Kidney (tissue), 14 donors: ENCODE results near the gene DENND1B. TPM values are rescaled to one million over a fixed set of nuclear protein-coding genes. Genes with fewer than 3 reads are reported as not detected.

Source experiments
- DNase-seq, 5 donors: peaks; one replicate each; pipeline ENCODE4 v3.0.0-alpha.2; 2013 to 2020
- FAIRE-seq: peaks from 2 replicates; lab custom pipeline; 2012; peaks lifted over from hg19 to GRCh38; lab: Jason Lieb, UNC
- H3K27ac ChIP-seq, 2 donors: one replicate each; pipeline ENCODE4 v1.7.0; 2013; ENCODE audit warnings: low read depth in 2 of 2, low read length in 2 of 2, inconsistent platforms in 1 of 2
- H3K27me3 ChIP-seq: one replicate; pipeline ENCODE4 v1.7.1; 2013; ENCODE audit warnings: low read length, inconsistent platforms; ENCODE audit not compliant: control insufficient read depth, insufficient read depth
- H3K36me3 ChIP-seq, 3 donors: one replicate each; pipeline versions ENCODE4 v1.7.0 to v1.7.1; 2013; ENCODE audit warnings: low read length in 3 of 3, control low read depth in 1 of 3, inconsistent platforms in 1 of 3; ENCODE audit not compliant: insufficient read depth in 3 of 3, control insufficient read depth in 2 of 3
- H3K4me1 ChIP-seq, 3 donors: one replicate each; pipeline versions ENCODE4 v1.7.0 to v1.7.1; 2013; ENCODE audit warnings: low read length in 3 of 3, inconsistent platforms in 1 of 3, low read depth in 1 of 3; ENCODE audit not compliant: control insufficient read depth in 2 of 3, insufficient read depth in 2 of 3
- H3K4me3 ChIP-seq, 3 donors: one replicate each; pipeline versions ENCODE4 v1.7.0 to v1.8.1; 2013; ENCODE audit warnings: low read length in 3 of 3, control low read depth in 1 of 3, inconsistent platforms in 1 of 3
- H3K9ac ChIP-seq, 3 donors: one replicate each; pipeline versions ENCODE4 v1.7.0 to v1.7.1; 2013; ENCODE audit warnings: low read length in 3 of 3, control low read depth in 1 of 3, inconsistent platforms in 1 of 3
- H3K9me3 ChIP-seq, 3 donors: one replicate each; pipeline versions ENCODE4 v1.7.0 to v1.7.1; 2013; ENCODE audit warnings: low read length in 3 of 3, control low read depth in 1 of 3, inconsistent platforms in 1 of 3; ENCODE audit not compliant: control insufficient read depth in 2 of 3, insufficient read depth in 1 of 3
- CTCF ChIP-seq: IDR thresholded peaks from 3 replicates; pipeline ENCODE4 v1.5.1; 2012; ENCODE audit warnings: mild to moderate bottlenecking, moderate library complexity, borderline replicate concordance; ENCODE audit not compliant: insufficient read depth; ENCODE audit errors: extremely low read depth
- intact Hi-C: fragments of 100-400 bp; cut with DNase I; formaldehyde crosslinking; loops from one replicate; pipeline ENCODE4 v1.11.1; 2022
- polyA plus RNA-seq: library from polyadenylated mRNA; stranded (reverse); fragments of 350-450 nt; fragmentation: Illumina TruSeq; extraction: RNeasy Lipid Tissue Mini Kit (QIAGEN cat#74804); gene quantifications from one replicate; pipeline ENCODE4 v1.2.3, GENCODE V29; 2014; ENCODE audit warnings: low read depth, low replicate concordance; ENCODE audit not compliant: insufficient read depth
- total RNA-seq: library from RNA; stranded (reverse); fragmentation: NEBNext Ultra II Directional; extraction: Animal tissue kit (Norgen Biotek cat#: 25700); gene quantifications from one replicate; pipeline ENCODE4 v1.2.1, GENCODE V29; 2021
- donor health status: control.
- donor health status: control.
- donor health status: control.
- donor health status: control.
- donor health status: control.
- donor health status: DM: yes; HTN: yes; CAD: no.
- donor health status: Normal renal cell carcinoma (clear cell type).

Gene DENND1B
- total and polyA plus RNA-seq, 2 donors from 2014 or later: 3.1 to 20.6 TPM

DNA sequence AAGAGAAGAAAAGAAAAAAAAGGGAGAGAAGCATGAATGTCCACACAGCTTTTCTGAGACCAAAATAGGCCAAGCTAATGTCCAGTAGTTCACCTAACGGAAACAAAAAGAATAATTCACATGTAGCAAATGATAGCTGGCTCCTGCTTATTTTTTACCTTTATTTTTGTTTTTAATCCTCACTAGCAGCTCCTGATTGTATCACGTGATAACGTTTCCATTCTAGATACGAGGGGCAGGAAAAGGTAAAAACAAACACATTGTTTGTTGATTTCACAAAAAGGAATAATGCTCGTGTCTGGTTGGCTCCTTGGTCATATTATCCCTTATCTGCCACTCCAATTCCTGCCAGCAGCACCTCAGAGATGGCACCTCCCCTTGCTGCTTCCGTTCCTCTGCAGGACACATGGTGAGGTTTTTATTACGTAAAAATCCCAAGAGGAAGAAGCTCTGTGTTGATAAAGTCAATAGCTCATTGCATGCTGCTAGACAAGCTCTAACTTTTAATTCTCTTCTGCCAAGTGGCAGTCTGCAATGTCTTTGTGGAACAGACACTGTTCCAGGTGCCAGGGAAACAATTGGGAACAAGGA lies 305.6 kb downstream of the DENND1B start:
- Histone ChIP-seq H3K36me3 (no peaks in the 10 kb centered on the region), H3K9ac (no peak overlapping the region), H3K27me3 (no peaks in the 10 kb centered on the region), H3K4me1 (no peaks in the 10 kb centered on the region), H3K27ac (no peak overlapping the region), H3K9me3 (no peaks in the 10 kb centered on the region), H3K4me3 (no peak overlapping the region)
- intact Hi-C loops: no loop called here
- TF ChIP-seq CTCF: no peak
- DNase-seq (no peak), FAIRE-seq (no peak)

GRCh38 chr1:197468543-197469175 lies 306.6 kb downstream of the DENND1B start:
- intact Hi-C loops: no loop called here
- no peaks in the 10 kb centered on the region for H3K27me3 ChIP-seq
- no peak overlapping the region for H3K4me3 ChIP-seq
- no peaks in the 10 kb centered on the region for H3K36me3 ChIP-seq
- no peak overlapping the region for H3K27ac ChIP-seq
- DNase-seq: no peak
- H3K4me1 ChIP-seq: peaks cover 0 to 3% (median 0%) of the 10 kb centered on the region in 3 donors
- FAIRE-seq: no peak
- no peaks in the 10 kb centered on the region for H3K9me3 ChIP-seq
- TF ChIP-seq CTCF: no peak
- no peak overlapping the region for H3K9ac ChIP-seq

GRCh38 chr1:197467881-197468280 lies 307.4 kb downstream of the DENND1B start:
- H3K4me1 ChIP-seq: peaks cover 0 to 3% (median 0%) of the 10 kb centered on the region in 3 donors
- DNase-seq (no peak), FAIRE-seq (no peak)
- no peak for TF ChIP-seq CTCF
- H3K27ac ChIP-seq: no peak overlapping the region
- H3K9ac ChIP-seq: no peak overlapping the region
- H3K27me3 ChIP-seq: no peaks in the 10 kb centered on the region
- no peaks in the 10 kb centered on the region for H3K9me3 ChIP-seq
- intact Hi-C loops: no loop called here
- H3K4me3 ChIP-seq: no peak overlapping the region
- H3K36me3 ChIP-seq: no peaks in the 10 kb centered on the region

DNA sequence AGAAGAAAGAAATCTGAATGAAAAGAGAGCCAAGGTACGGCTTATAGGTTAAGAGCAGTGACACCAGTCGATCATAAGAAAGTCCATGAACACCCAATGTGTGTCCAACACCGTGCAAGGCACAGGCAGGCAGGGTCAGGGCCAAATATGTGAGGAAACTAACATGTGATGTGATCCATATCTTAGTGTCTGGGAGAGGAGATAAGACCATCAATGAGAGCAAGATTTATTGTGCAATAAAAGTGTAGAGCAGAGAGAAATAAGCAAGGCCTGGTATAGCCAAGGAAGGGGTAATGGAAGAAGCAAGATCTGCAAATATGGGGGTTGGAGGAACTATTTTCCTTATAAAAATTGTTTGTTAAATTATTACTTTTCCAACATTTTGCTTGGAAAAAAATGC lies 308.5 kb downstream of the DENND1B start:
- Histone ChIP-seq H3K36me3 (no peaks in the 10 kb centered on the region), H3K4me1 (peaks cover 0 to 3% (median 0%) of the 10 kb centered on the region in 3 donors), H3K4me3 (no peak overlapping the region), H3K27me3 (no peaks in the 10 kb centered on the region), H3K27ac (no peak overlapping the region), H3K9me3 (no peaks in the 10 kb centered on the region), H3K9ac (no peak overlapping the region)
- FAIRE-seq: no peak
- intact Hi-C loops: no loop called here
- TF ChIP-seq CTCF: no peak
- no peak for DNase-seq
